Measurements from ENCODE around the gene ATAD1.

DNA sequence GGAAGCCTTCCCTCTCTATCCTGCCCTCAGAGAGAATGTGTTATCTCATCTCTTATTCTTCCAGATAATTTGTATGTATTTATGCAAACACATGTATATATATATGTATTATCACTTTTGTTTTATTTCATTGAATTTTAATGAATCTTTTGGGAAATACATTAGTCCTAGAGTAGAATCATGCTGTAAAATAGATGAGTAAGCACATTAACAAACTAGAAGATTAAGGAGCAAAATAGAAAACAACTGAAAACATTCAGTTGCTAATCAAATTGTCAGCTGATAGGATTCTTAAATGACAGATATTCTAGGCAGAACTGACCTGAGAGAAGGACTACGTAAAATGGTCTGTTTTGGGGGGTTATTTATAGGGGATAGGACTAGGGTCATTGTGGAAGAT lies 34.1 kb upstream of the ATAD1 start:
- TF ChIP-seq POLR2A (IDR thresholded peaks at IDR 0.05; ENCODE audit: low read length) (no peak), GATA1 (IDR thresholded peaks at IDR 0.05; ENCODE audit: low read depth, low read length) (no peak)
